ENCODE data around the gene IL11RA.

GRCh38 chr9:34638138-34638445, 13.9 kb upstream of the IL11RA start:
- TF ChIP-seq CTCF (IDR thresholded peaks at IDR 0.05; ENCODE audit: extremely low read depth in 1 of 2, insufficient read depth in 1 of 2, low read depth in 1 of 2, low read length in 2 of 2) (no peak), POLR2A (IDR thresholded peaks at IDR 0.05; ENCODE audit: low read depth, low read length) (no peak), GATA2 (IDR thresholded peaks at IDR 0.05; ENCODE audit: insufficient read depth, insufficient read length, low read depth, low read length) (no peak), MAX (IDR thresholded peaks at IDR 0.05; ENCODE audit: insufficient read depth, insufficient read length) (no peak), EZH2 (IDR thresholded peaks at IDR 0.05; ENCODE audit: borderline replicate concordance, low read depth, low read length, severe bottlenecking) (no peak), POLR2AphosphoS5 (IDR thresholded peaks at IDR 0.05; ENCODE audit: insufficient read depth, low read depth, low read length) (no peak), FOS (IDR thresholded peaks at IDR 0.05; ENCODE audit: borderline replicate concordance, insufficient read depth, low read length) (no peak), MYC (IDR thresholded peaks at IDR 0.05; ENCODE audit: low read depth, low read length) (no peak)
